ENCODE data around the gene FBXO11. TPM values are rescaled to one million over a fixed set of nuclear protein-coding genes. Genes with fewer than 3 reads are reported as not detected.

FBXO11 gene
- 13.7 TPM for polyA plus RNA-seq (2012; ENCODE audit: low read depth, missing spikeins)

DNA sequence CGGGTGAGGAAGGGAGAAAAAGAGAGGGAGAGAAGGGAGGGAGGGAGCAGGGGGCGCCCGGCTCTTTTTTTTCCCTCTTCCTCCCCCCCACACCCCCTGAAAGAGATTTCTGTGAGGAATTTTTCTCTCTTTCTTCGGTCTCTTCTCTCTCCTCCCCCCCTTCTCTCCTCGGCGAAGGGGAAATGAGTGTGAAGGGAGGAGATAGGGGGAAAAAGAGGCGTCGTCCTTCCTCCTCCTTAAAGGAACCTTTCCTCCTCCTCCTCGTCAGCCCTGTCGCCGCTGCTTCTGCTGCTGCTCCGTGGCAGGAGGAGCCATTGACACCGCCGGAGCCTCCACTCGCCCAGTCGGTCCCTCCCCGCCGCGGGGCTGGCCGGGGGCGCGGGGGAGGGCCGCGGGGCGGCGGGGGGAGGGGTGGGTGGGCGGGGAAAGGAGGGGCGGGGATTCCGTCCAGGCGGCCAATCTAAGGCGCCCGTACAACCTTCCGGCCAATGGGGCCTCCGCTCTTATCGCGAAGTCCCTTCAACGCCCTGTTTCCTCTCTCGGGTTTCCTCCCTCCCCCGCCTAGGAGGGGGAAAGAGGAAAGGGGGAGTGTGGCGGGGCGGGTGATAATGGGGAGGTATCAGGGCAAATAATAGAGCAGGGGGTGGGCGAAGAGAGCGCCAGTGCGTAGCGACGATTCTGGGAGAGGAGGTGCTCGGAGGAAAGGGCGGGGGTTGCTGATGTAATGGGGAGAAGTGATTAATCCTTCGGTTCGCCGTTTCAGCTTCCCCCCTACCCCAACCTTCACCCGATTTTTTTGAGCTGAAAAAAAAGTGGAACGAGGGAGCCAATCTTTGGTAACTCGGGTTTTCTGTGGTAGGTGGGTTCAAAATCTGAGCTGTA lies at the start of gene FBXO11:
TSS of gene FBXO11 (minus strand) at position 342 of the 882 bp plus-strand sequence. CDS start 778 bp downstream, outside the sequence.
- TF ChIP-seq SPI1 (IDR thresholded peaks at IDR 0.05; ENCODE audit: low read depth, low read length), result peak; percentile 37
- peak; percentile 87 for TF ChIP-seq POLR2A (IDR thresholded peaks at IDR 0.05; ENCODE audit: low read depth, low read length)
- TF ChIP-seq POLR2AphosphoS5 (IDR thresholded peaks at IDR 0.05; ENCODE audit: low read depth, low read length), result peak; percentile 81
- TF ChIP-seq POU2F2 (IDR thresholded peaks at IDR 0.05; ENCODE audit: low read depth, low read length), result peak; percentile 53
- no peak for TF ChIP-seq PAX5 (IDR thresholded peaks at IDR 0.05; ENCODE audit: insufficient read depth, low read length, severe bottlenecking)
- TF ChIP-seq TAF1 (IDR thresholded peaks at IDR 0.05; ENCODE audit: low read depth, low read length), result peak; percentile 85
- DNase-seq (ENCODE audit: insufficient read length, low spot score) (peak; percentile 75), FAIRE-seq (peak; percentile 97)

- no peak for FAIRE-seq
- no peak for DNase-seq (ENCODE audit: insufficient read length, low spot score)
- TF ChIP-seq PAX5 (IDR thresholded peaks at IDR 0.05; ENCODE audit: insufficient read depth, low read length, severe bottlenecking) (no peak), SPI1 (IDR thresholded peaks at IDR 0.05; ENCODE audit: low read depth, low read length) (no peak), POLR2A (IDR thresholded peaks at IDR 0.05; ENCODE audit: low read depth, low read length) (no peak), POLR2AphosphoS5 (IDR thresholded peaks at IDR 0.05; ENCODE audit: low read depth, low read length) (no peak), POU2F2 (IDR thresholded peaks at IDR 0.05; ENCODE audit: low read depth, low read length) (no peak), TAF1 (IDR thresholded peaks at IDR 0.05; ENCODE audit: low read depth, low read length) (no peak)
These were observed 44.3 kb upstream of the FBXO11 start for GRCh38 chr2:47950340-47951301.

DNA sequence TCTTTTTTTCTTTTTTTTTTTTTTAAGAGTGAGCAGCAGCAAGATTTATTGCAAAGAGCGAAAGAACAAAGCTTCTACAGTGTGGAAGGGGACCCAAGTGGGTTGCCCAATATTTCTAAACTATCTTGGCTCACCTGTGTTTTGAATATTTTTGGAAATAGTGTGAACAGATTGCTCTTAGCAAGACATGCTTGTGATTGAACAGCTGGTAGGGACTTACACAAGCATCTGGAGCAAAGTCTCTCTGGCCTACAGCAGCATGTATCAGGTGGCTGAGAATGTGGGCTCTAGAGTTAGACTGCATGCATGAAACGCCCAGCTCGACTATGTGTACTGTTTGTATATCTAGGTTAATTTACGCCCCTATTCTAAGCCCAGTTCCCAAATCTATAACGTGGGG lies 40.3 kb upstream of the FBXO11 start:
- DNase-seq (ENCODE audit: insufficient read length, low spot score) (no peak), FAIRE-seq (no peak)
- TF ChIP-seq SPI1 (IDR thresholded peaks at IDR 0.05; ENCODE audit: low read depth, low read length) (no peak), POLR2A (IDR thresholded peaks at IDR 0.05; ENCODE audit: low read depth, low read length) (no peak), POU2F2 (IDR thresholded peaks at IDR 0.05; ENCODE audit: low read depth, low read length) (no peak), POLR2AphosphoS5 (IDR thresholded peaks at IDR 0.05; ENCODE audit: low read depth, low read length) (no peak), PAX5 (IDR thresholded peaks at IDR 0.05; ENCODE audit: insufficient read depth, low read length, severe bottlenecking) (no peak), TAF1 (IDR thresholded peaks at IDR 0.05; ENCODE audit: low read depth, low read length) (no peak)

- TF ChIP-seq SPI1 (IDR thresholded peaks at IDR 0.05; ENCODE audit: low read depth, low read length) (no peak), POLR2A (IDR thresholded peaks at IDR 0.05; ENCODE audit: low read depth, low read length) (no peak), POLR2AphosphoS5 (IDR thresholded peaks at IDR 0.05; ENCODE audit: low read depth, low read length) (no peak), POU2F2 (IDR thresholded peaks at IDR 0.05; ENCODE audit: low read depth, low read length) (no peak), PAX5 (IDR thresholded peaks at IDR 0.05; ENCODE audit: insufficient read depth, low read length, severe bottlenecking) (no peak), TAF1 (IDR thresholded peaks at IDR 0.05; ENCODE audit: low read depth, low read length) (no peak)
- no peak for FAIRE-seq
- no peak for DNase-seq (ENCODE audit: insufficient read length, low spot score)
These were observed 38.9 kb upstream of the FBXO11 start for GRCh38 chr2:47945046-47945781.

GRCh38 chr2:47941936-47942335 lies 35.6 kb upstream of the FBXO11 start:
- DNase-seq (ENCODE audit: insufficient read length, low spot score) (no peak), FAIRE-seq (no peak)
- no peak for TF ChIP-seq SPI1 (IDR thresholded peaks at IDR 0.05; ENCODE audit: low read depth, low read length)

DNA sequence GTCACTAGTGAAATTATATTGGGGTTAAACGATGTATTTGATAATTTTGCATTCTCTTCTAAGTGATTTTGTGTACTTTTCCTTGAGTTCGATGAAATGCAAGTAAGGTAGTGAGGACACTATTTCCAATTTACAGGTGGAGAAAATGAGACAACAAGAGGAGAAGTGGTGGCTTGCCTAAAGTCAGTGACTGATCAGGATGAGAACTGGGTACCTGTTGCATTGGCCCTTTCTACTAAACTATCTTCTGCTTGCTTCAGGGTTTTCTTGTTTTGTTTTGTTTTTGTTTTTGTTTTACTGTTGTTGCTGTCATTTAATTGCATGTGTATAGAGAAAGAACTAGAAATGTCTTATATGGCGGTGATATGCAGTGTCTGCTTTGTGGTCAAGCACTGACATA lies 31.4 kb upstream of the FBXO11 start:
- FAIRE-seq (no peak), DNase-seq (ENCODE audit: insufficient read length, low spot score) (no peak)
- TF ChIP-seq POLR2A (IDR thresholded peaks at IDR 0.05; ENCODE audit: low read depth, low read length), result no peak
- TF ChIP-seq TAF1 (IDR thresholded peaks at IDR 0.05; ENCODE audit: low read depth, low read length), result no peak
- TF ChIP-seq PAX5 (IDR thresholded peaks at IDR 0.05; ENCODE audit: insufficient read depth, low read length, severe bottlenecking), result no peak

GRCh38 chr2:47935071-47935470 lies 28.8 kb upstream of the FBXO11 start:
- no peak for TF ChIP-seq TAF1 (IDR thresholded peaks at IDR 0.05; ENCODE audit: low read depth, low read length)
- TF ChIP-seq POLR2AphosphoS5 (IDR thresholded peaks at IDR 0.05; ENCODE audit: low read depth, low read length), result no peak
- TF ChIP-seq SPI1 (IDR thresholded peaks at IDR 0.05; ENCODE audit: low read depth, low read length), result no peak
- TF ChIP-seq POLR2A (IDR thresholded peaks at IDR 0.05; ENCODE audit: low read depth, low read length), result no peak
- TF ChIP-seq POU2F2 (IDR thresholded peaks at IDR 0.05; ENCODE audit: low read depth, low read length), result no peak
- TF ChIP-seq PAX5 (IDR thresholded peaks at IDR 0.05; ENCODE audit: insufficient read depth, low read length, severe bottlenecking), result no peak
- no peak for FAIRE-seq
- DNase-seq (ENCODE audit: insufficient read length, low spot score), result no peak

DNA sequence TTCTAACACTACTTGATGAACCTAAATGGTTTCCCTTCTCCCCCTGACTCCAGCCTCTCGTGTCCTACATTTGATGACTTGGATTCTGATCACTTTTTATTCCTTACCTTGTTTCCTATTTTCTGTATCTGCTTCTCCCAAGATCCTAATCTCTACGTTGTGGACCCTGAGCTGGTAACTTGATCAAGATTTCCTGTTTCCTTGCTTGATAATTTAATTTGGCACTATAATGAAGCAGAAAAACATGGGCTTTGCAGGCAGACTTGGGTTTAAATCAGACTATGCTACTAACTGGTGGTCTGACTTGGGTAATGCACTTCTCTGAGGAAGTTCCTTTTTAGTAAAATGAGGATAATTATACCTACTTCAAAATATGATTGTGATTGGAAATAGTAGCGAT lies 11.7 kb upstream of the FBXO11 start:
- TF ChIP-seq SPI1 (IDR thresholded peaks at IDR 0.05; ENCODE audit: low read depth, low read length), result no peak
- no peak for TF ChIP-seq POLR2AphosphoS5 (IDR thresholded peaks at IDR 0.05; ENCODE audit: low read depth, low read length)
- no peak for TF ChIP-seq TAF1 (IDR thresholded peaks at IDR 0.05; ENCODE audit: low read depth, low read length)

More for the DNA sequence above, 11.7 kb upstream of the FBXO11 start:
- DNase-seq (ENCODE audit: insufficient read length, low spot score) (no peak), FAIRE-seq (no peak)

All from GM12891 (cell line).